ENCODE measurements around the gene VTI1A.

VTI1A gene

DNA sequence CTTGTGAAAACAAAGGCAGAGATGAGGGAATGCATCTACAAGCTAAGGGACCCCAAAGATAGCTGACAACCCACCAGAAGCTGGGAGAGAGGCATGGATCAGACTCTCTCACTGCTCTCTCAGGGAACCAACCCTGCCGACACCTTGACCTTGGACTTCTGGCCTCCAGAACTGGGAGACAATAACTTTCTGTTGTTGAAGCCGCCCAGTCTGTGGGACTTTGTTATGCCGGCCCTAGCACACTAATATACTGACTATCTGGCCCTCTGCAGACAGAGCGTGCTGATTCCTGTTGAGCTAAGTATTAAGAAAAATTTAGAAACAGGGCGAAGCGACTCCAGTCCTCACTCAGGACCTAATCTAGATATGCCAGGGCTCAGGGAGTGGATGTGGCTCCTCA is 358.7 kb downstream of the VTI1A start:
- DNase-seq, result no peak
- TF ChIP-seq POLR2A (IDR thresholded peaks at IDR 0.05; ENCODE audit: low read length) (no peak), GATA1 (IDR thresholded peaks at IDR 0.05; ENCODE audit: low read depth, low read length) (no peak)

GRCh38 chr10:112807013-112807412 is 360.0 kb downstream of the VTI1A start:
- DNase-seq, result no peak
- TF ChIP-seq GATA1 (IDR thresholded peaks at IDR 0.05; ENCODE audit: low read depth, low read length), result no peak
- TF ChIP-seq POLR2A (IDR thresholded peaks at IDR 0.05; ENCODE audit: low read length), result no peak

- no peak for TF ChIP-seq POLR2A (IDR thresholded peaks at IDR 0.05; ENCODE audit: low read length)
- no peak for DNase-seq
These were observed 362.7 kb downstream of the VTI1A start for GRCh38 chr10:112809736-112810135.

GRCh38 chr10:112810711-112811151 is 363.7 kb downstream of the VTI1A start:
- no peak for TF ChIP-seq GATA1 (IDR thresholded peaks at IDR 0.05; ENCODE audit: low read depth, low read length)
- no peak for TF ChIP-seq POLR2A (IDR thresholded peaks at IDR 0.05; ENCODE audit: low read length)
- no peak for DNase-seq

DNA sequence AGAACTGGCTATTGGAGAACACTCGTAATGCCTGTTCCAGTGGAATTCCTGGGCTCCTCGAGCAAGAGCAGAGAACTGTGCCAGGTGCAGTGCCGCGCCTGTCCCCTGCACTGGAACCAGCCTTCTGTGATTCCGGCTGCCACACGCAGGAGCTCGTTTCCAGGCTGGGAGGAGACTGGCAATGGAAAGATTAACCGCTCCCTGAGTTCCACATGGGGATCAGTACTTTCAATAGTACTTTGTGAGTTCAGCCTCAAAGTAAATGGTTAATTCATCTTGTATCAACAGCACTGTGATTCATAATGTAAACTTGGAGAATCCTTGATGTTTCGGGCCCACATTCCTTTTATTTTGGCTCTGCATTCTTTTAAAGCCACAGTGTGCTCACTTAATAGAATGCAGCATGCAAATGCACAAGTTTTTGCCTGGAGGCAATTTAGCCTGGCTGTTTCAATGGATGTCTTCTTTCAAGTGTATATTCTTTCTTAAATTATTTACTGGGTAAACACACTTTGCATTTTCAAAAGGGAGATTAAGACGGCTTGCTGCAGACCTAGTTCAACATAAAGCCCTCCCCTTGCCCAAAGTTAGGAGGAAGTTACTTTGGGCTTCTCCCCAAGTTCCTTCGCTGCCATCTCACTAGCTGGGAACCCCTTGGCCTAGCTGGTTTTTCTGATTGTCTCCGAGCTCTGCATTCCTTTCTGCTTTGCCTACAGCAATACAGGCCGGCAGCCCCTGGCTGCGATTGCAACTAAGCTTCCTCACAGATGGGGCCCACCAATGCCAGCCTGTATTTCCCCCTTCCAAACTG is 364.9 kb downstream of the VTI1A start:
- TF ChIP-seq POLR2A (IDR thresholded peaks at IDR 0.05; ENCODE audit: low read length) (no peak), GATA1 (IDR thresholded peaks at IDR 0.05; ENCODE audit: low read depth, low read length) (no peak)
- no peak for DNase-seq

DNA sequence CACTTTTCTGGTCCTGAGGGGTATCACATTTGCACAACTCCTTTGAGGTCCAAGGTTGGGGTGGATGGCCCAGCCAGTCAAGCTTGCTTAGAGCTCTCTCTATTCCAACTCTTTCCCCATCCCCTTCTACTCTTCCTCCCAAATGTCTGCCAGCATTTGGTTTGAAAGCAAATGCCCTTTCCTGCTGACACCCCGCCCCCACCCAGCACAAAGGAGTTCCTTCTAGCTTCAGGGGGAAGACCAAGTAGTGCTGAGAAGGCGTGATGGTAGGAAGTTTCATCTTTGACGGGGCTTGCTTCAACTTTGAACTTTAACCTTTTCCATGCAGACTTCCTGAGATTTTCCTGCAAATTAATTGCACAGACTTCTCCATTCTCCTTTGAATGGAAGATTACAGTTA is 365.6 kb downstream of the VTI1A start:
- no peak for DNase-seq
- TF ChIP-seq POLR2A (IDR thresholded peaks at IDR 0.05; ENCODE audit: low read length) (no peak), GATA1 (IDR thresholded peaks at IDR 0.05; ENCODE audit: low read depth, low read length) (no peak)

DNA sequence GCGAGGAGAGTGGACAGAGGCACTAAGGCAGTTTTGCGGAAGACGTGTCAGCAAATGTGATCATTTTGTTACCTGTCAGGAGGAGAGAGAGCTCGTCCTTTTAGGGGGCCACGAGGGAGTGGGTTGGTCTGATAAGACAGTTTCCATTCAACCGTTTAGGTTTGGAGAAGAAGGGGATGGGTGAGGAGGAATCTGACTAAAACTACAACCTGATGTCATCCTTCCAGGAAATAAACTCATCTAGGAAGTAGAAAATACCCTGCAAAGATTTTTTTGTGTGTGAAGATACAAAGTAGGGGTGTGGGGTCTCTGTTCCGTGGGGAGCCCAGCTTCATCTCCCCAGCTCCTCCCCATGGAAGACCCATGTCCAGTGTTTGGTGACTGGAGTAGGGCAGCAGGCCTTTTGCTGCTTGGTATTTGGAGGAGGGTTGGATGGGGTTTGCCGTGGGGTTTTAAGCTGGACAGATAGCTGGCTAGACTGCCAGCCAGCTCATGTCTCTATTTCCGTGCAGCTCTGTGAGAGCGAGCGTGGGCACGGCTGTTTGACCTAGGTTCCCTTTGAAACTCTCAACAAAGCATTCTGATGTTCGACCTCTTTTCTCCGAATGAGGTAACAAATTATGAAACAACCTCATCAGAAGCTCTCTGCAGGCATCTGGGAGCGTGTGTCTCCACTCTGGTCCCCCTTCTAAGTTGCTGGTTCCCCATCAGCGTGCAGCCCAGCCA is 367.0 kb downstream of the VTI1A start:
- TF ChIP-seq GATA1 (IDR thresholded peaks at IDR 0.05; ENCODE audit: low read depth, low read length) (no peak), POLR2A (IDR thresholded peaks at IDR 0.05; ENCODE audit: low read length) (no peak)
- no peak for DNase-seq

GRCh38 chr10:112815269-112816032 is 368.4 kb downstream of the VTI1A start:
- DNase-seq, result no peak
- TF ChIP-seq POLR2A (IDR thresholded peaks at IDR 0.05; ENCODE audit: low read length) (no peak), GATA1 (IDR thresholded peaks at IDR 0.05; ENCODE audit: low read depth, low read length) (no peak)

DNA sequence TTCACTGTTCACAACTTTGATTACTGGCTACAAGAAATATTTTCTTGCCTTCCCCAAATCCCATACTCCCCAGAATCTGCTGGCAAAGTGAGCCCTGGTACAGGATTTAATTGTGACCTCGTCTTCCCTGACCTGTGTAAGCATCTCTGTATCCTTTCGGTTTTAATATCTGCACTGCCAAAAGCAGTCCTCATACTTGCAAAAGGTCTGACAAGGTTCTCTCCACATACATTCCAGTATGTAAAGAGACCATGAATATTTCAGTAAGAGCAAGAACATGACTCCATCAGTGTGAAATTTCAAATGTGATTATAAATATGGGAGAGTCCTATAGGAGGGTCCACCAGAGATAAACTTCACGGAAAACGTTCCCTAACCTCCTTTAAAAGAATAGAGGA is 369.0 kb downstream of the VTI1A start:
- TF ChIP-seq GATA1 (IDR thresholded peaks at IDR 0.05; ENCODE audit: low read depth, low read length), result no peak
- TF ChIP-seq POLR2A (IDR thresholded peaks at IDR 0.05; ENCODE audit: low read length), result no peak
- DNase-seq, result no peak

GRCh38 chr10:112816891-112817290 is 369.9 kb downstream of the VTI1A start:
- TF ChIP-seq GATA1 (IDR thresholded peaks at IDR 0.05; ENCODE audit: low read depth, low read length) (no peak), POLR2A (IDR thresholded peaks at IDR 0.05; ENCODE audit: low read length) (no peak)
- no peak for DNase-seq

DNA sequence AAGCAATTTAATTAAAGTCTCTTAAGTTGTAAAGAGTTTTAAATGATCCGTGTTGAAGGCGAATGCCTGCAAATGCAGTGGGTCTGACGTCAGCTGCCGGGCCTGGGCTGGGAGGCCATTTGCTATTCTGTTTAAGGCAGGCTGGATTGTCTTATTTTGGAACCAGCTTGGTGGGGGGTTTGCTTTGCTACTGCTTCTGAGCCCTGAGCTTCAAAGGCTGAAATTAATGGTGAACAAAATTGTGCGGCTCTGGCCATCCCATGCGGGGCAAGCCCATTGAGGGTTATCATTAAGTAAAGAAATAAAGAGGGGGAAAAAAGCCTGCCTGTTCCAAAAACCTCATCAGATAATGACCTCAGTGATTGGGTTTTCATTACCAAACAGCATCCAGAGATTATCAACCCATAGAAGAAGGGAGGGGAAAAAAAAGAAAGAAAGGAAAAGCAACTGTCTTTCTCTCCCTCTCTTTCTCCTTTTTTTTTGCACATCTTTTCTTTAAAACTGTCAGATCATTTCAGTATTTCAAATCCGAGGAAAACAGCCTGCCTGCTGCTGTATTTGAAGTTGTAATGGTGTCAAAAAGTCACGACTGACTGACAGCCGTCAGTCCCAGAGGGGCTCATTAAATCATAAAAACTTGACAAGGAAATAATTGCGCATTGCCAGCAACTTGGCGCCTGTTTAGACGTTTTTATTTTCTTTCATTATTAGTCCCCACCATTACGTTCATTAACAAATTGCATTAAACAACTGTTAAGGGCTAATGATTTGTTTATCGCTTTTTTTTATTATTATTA is 371.2 kb downstream of the VTI1A start:
- no peak for TF ChIP-seq GATA1 (IDR thresholded peaks at IDR 0.05; ENCODE audit: low read depth, low read length)
- no peak for DNase-seq

GRCh38 chr10:112819231-112819630 is 372.2 kb downstream of the VTI1A start:
- DNase-seq, result no peak
- TF ChIP-seq POLR2A (IDR thresholded peaks at IDR 0.05; ENCODE audit: low read length) (no peak), GATA1 (IDR thresholded peaks at IDR 0.05; ENCODE audit: low read depth, low read length) (no peak)

- TF ChIP-seq GATA1 (IDR thresholded peaks at IDR 0.05; ENCODE audit: low read depth, low read length) (no peak), POLR2A (IDR thresholded peaks at IDR 0.05; ENCODE audit: low read length) (no peak)
These were observed 373.3 kb downstream of the VTI1A start for GRCh38 chr10:112820320-112820719.

More at GRCh38 chr10:112820320-112820719, 373.3 kb downstream of the VTI1A start:
- no peak for DNase-seq

Data from erythroblast (primary cell).